Endothelial cell of hepatic sinusoid (primary cell): Measurements from ENCODE around the gene WNK3.

Experiments used
- in situ Hi-C: cut with HindIII; loops from 2 replicates; pipeline ENCODE4 v1.10.0; 2017; ENCODE audit warnings: low sequenced_read_pairs

Gene WNK3

GRCh38 chrX:54246866-54247265, 111.0 kb downstream of the WNK3 start:
- in situ Hi-C loops, result no loop called here

GRCh38 chrX:54238588-54238987, 119.3 kb downstream of the WNK3 start:
- in situ Hi-C loops, result loop anchor here (5.0 kb wide), 1 partner anchor 94 kb away; no protein-coding TSS in a partner anchor

GRCh38 chrX:54237014-54237413, 120.8 kb downstream of the WNK3 start:
- in situ Hi-C loops, result loop anchor here (5.0 kb wide), 1 partner anchor 95 kb away; no protein-coding TSS in a partner anchor

GRCh38 chrX:54230435-54231148, 127.3 kb downstream of the WNK3 start:
- in situ Hi-C loops, result no loop called here

- in situ Hi-C loops, result no loop called here
These were observed 134.3 kb downstream of the WNK3 start for GRCh38 chrX:54223581-54223980.

GRCh38 chrX:54213603-54214002, 144.2 kb downstream of the WNK3 start:
- in situ Hi-C loops, result no loop called here

- in situ Hi-C loops, result no loop called here
These were observed 149.3 kb downstream of the WNK3 start for GRCh38 chrX:54208531-54208930.

- in situ Hi-C loops, result no loop called here
These were observed 159.6 kb downstream of the WNK3 start for GRCh38 chrX:54198262-54198661.

- in situ Hi-C loops, result no loop called here
These were observed 162.8 kb downstream of the WNK3 start for GRCh38 chrX:54194982-54195588.

GRCh38 chrX:54193085-54193821, 164.6 kb downstream of the WNK3 start:
- in situ Hi-C loops, result no loop called here

GRCh38 chrX:54184474-54184873, 173.4 kb downstream of the WNK3 start:
- in situ Hi-C loops, result no loop called here

- in situ Hi-C loops, result no loop called here
These were observed 174.8 kb downstream of the WNK3 start, which contains the start of gene FAM120C for GRCh38 chrX:54182864-54183613. Gene FAM120C (minus strand): TSS chrX:54183254. CDS start chrX:54183198, 56 bp downstream.

GRCh38 chrX:54182194-54182863, 175.5 kb downstream of the WNK3 start:
- in situ Hi-C loops, result no loop called here

GRCh38 chrX:54181202-54181953, 176.5 kb downstream of the WNK3 start:
- in situ Hi-C loops, result no loop called here

- in situ Hi-C loops, result no loop called here
These were observed 177.4 kb downstream of the WNK3 start for GRCh38 chrX:54180403-54180802.

- in situ Hi-C loops, result no loop called here
These were observed 179.5 kb downstream of the WNK3 start for GRCh38 chrX:54178100-54178940.

GRCh38 chrX:54177306-54177705, 180.5 kb downstream of the WNK3 start:
- in situ Hi-C loops, result no loop called here

- in situ Hi-C loops, result loop anchor here (25.0 kb wide), 1 partner anchor 111 kb away; no protein-coding TSS in a partner anchor
These were observed 184.1 kb downstream of the WNK3 start for GRCh38 chrX:54173791-54174190.

GRCh38 chrX:54172455-54172854, 185.4 kb downstream of the WNK3 start:
- in situ Hi-C loops, result loop anchor here (25.0 kb wide), 1 partner anchor 110 kb away; no protein-coding TSS in a partner anchor
